Naive thymus-derived CD4-positive, alpha-beta T cell (primary cell): Measurements from ENCODE around the gene NKAIN2. TPM values are rescaled to one million over a fixed set of nuclear protein-coding genes. Genes with fewer than 3 reads are reported as not detected.

Source experiments
- ATAC-seq: fragments of 150-1000 bp; cut with Tn5 transposase; 2 replicates; pipeline ENCODE4 v1.10.0; 2021; ENCODE audit warnings: mild to moderate bottlenecking, moderate library complexity
- CTCF ChIA-PET: fragments of 350-600 bp; sonication (Branson Sonifier 250); formaldehyde crosslinking; loops from one replicate; lab custom pipeline; 2021; ENCODE audit warnings: antibody characterized with exemption; lab: Charles Lee
- POLR2A ChIA-PET: fragments of 350-600 bp; sonication (Branson Sonifier 250); formaldehyde crosslinking; loops from one replicate; lab custom pipeline; 2021; ENCODE audit warnings: antibody characterized with exemption, inconsistent platforms; lab: Charles Lee
- DNase-seq, 9 donors: peaks; one replicate each; pipeline versions ENCODE4 v3.0.0 to v3.0.0-alpha.2; 2020 to 2022; ENCODE audit warnings: mixed read lengths in 1 of 9
- H3K27ac ChIP-seq: one replicate; pipeline ENCODE4 v1.7.0; 2013; ENCODE audit warnings: mild to moderate bottlenecking, low read depth, low read length, moderate library complexity
- H3K27me3 ChIP-seq, 2 donors: one replicate each; pipeline ENCODE4 v1.7.0; 2013; ENCODE audit warnings: low read length in 2 of 2, mild to moderate bottlenecking in 2 of 2, moderate library complexity in 2 of 2; ENCODE audit not compliant: control insufficient read depth in 2 of 2, insufficient read depth in 2 of 2
- H3K36me3 ChIP-seq, 3 experiments: 1 replicate in 2 of 3; 2 replicates in 1 of 3; pipeline ENCODE4 v1.7.0; 2013; ENCODE audit warnings: low read length in 3 of 3, mild to moderate bottlenecking in 3 of 3, moderate library complexity in 1 of 3; ENCODE audit not compliant: insufficient read depth in 3 of 3, control insufficient read depth in 2 of 3
- H3K4me1 ChIP-seq, 2 donors: one replicate each; pipeline ENCODE4 v1.7.0; 2013; ENCODE audit warnings: low read length in 2 of 2, mild to moderate bottlenecking in 2 of 2, moderate library complexity in 1 of 2; ENCODE audit not compliant: control insufficient read depth in 2 of 2, insufficient read depth in 2 of 2
- H3K4me3 ChIP-seq: 2 replicates; pipeline ENCODE4 v1.7.0; 2013; ENCODE audit warnings: mild to moderate bottlenecking, low read length
- H3K9me3 ChIP-seq, 3 experiments: 1 replicate in 2 of 3; 2 replicates in 1 of 3; pipeline ENCODE4 v1.7.0; 2013; ENCODE audit warnings: low read length in 3 of 3; ENCODE audit not compliant: control insufficient read depth in 2 of 3
- H3K27ac Mint-ChIP-seq, 9 donors: one replicate each; pipeline ENCODE4 v1.8.0; 2020 to 2022; ENCODE audit warnings: mixed read lengths in 9 of 9, mild to moderate bottlenecking in 8 of 9, moderate library complexity in 5 of 9, inconsistent platforms in 2 of 9
- H3K27me3 Mint-ChIP-seq, 5 donors: one replicate each; pipeline ENCODE4 v1.8.0; 2021 to 2022; ENCODE audit warnings: mixed read lengths in 5 of 5, mild to moderate bottlenecking in 1 of 5
- H3K36me3 Mint-ChIP-seq, 5 donors: one replicate each; pipeline ENCODE4 v1.8.0; 2020 to 2022; ENCODE audit warnings: mixed read lengths in 5 of 5, mild to moderate bottlenecking in 3 of 5, inconsistent platforms in 1 of 5
- H3K4me1 Mint-ChIP-seq, 7 donors: one replicate each; pipeline ENCODE4 v1.8.0; 2020 to 2022; ENCODE audit warnings: mixed read lengths in 7 of 7, mild to moderate bottlenecking in 3 of 7, inconsistent platforms in 1 of 7
- H3K4me3 Mint-ChIP-seq, 10 donors: one replicate each; pipeline ENCODE4 v1.8.0; 2020 to 2022; ENCODE audit warnings: mild to moderate bottlenecking in 10 of 10, mixed read lengths in 10 of 10, moderate library complexity in 6 of 10, inconsistent platforms in 2 of 10
- H3K9me3 Mint-ChIP-seq, 11 donors: one replicate each; pipeline ENCODE4 v1.8.0; 2020 to 2022; ENCODE audit warnings: mixed read lengths in 11 of 11, mild to moderate bottlenecking in 4 of 11, inconsistent platforms in 1 of 11, moderate library complexity in 1 of 11
- intact Hi-C, 2 donors: fragments of 100-400 bp; cut with micrococcal nuclease; formaldehyde crosslinking; loops; one replicate each; pipeline ENCODE4 v1.15.1; 2023
- polyA plus RNA-seq, 2 donors: library from polyadenylated mRNA; unstranded; fragments of 300-500 nt; fragmentation: Illumina TruSeq; gene quantifications; one replicate each; pipeline ENCODE4 v1.2.3, GENCODE V29; 2021
- total RNA-seq, 6 experiments: library from RNA in 5 of 6; stranded (reverse) in 5 of 6; gene quantifications; 1 replicate in 5 of 6; 2 replicates in 1 of 6; pipeline ENCODE4 v1.2.3 and lab custom pipeline; 2021 to 2026

NKAIN2 gene
- total and polyA plus RNA-seq, 7 experiments from 2014 or later = 0.21 to 2.9 TPM; not detected in 5

- ATAC-seq (no peak), DNase-seq (no peak)
- Mint-ChIP-seq H3K4me3 (no peak overlapping the region), H3K27me3 (no peaks in the 10 kb centered on the region), H3K4me1 (no peaks in the 10 kb centered on the region), H3K36me3 (no peaks in the 10 kb centered on the region), H3K27ac (no peak overlapping the region), H3K9me3 (peaks cover 0 to 9% (median 2%) of the 10 kb centered on the region in 11 donors)
- H3K36me3 ChIP-seq = no peaks in the 10 kb centered on the region
- H3K4me1 ChIP-seq = no peaks in the 10 kb centered on the region
- no peaks in the 10 kb centered on the region for H3K27me3 ChIP-seq
- no peaks in the 10 kb centered on the region for H3K9me3 ChIP-seq
- ChIA-PET CTCF (no interaction called here), POLR2A (no interaction called here)
- H3K4me3 ChIP-seq = no peak overlapping the region
- H3K27ac ChIP-seq = no peak overlapping the region
- intact Hi-C loops = no loop called here
Observed at GRCh38 chr6:124441450-124441849, 637.8 kb downstream of the NKAIN2 start.

- no peaks in the 10 kb centered on the region for H3K4me1 ChIP-seq
- H3K27me3 ChIP-seq = no peaks in the 10 kb centered on the region
- Mint-ChIP-seq H3K4me1 (no peaks in the 10 kb centered on the region), H3K27ac (no peak overlapping the region), H3K9me3 (peaks cover 0 to 8% (median 2%) of the 10 kb centered on the region in 11 donors), H3K36me3 (no peaks in the 10 kb centered on the region), H3K4me3 (no peak overlapping the region), H3K27me3 (no peaks in the 10 kb centered on the region)
- no peaks in the 10 kb centered on the region for H3K9me3 ChIP-seq
- H3K27ac ChIP-seq = no peak overlapping the region
- H3K4me3 ChIP-seq = no peak overlapping the region
- ChIA-PET POLR2A (no interaction called here), CTCF (no interaction called here)
- DNase-seq = no peak
- intact Hi-C loops = no loop called here
- H3K36me3 ChIP-seq = no peaks in the 10 kb centered on the region
- peak; percentile 47 for ATAC-seq
Observed at GRCh38 chr6:124443541-124443940, 639.9 kb downstream of the NKAIN2 start.

GRCh38 chr6:124445581-124445980, 641.9 kb downstream of the NKAIN2 start:
- no peaks in the 10 kb centered on the region for H3K4me1 ChIP-seq
- intact Hi-C loops = no loop called here
- no peak overlapping the region for H3K4me3 Mint-ChIP-seq
- H3K4me3 ChIP-seq = no peak overlapping the region
- no peak overlapping the region for H3K27ac Mint-ChIP-seq
- H3K27me3 Mint-ChIP-seq = no peaks in the 10 kb centered on the region
- no peaks in the 10 kb centered on the region for H3K4me1 Mint-ChIP-seq
- ChIA-PET POLR2A (no interaction called here), CTCF (no interaction called here)
- ATAC-seq (no peak), DNase-seq (no peak)
- H3K27ac ChIP-seq = no peak overlapping the region
- H3K36me3 ChIP-seq = no peaks in the 10 kb centered on the region
- H3K36me3 Mint-ChIP-seq = no peaks in the 10 kb centered on the region
- peaks cover 0 to 4% (median 0%) of the 10 kb centered on the region in 11 donors for H3K9me3 Mint-ChIP-seq
- no peaks in the 10 kb centered on the region for H3K27me3 ChIP-seq
- H3K9me3 ChIP-seq = no peaks in the 10 kb centered on the region

- peaks cover 0 to 4% (median 0%) of the 10 kb centered on the region in 11 donors for H3K9me3 Mint-ChIP-seq
- Histone ChIP-seq H3K36me3 (no peaks in the 10 kb centered on the region), H3K4me3 (no peak overlapping the region), H3K4me1 (no peaks in the 10 kb centered on the region), H3K27ac (no peak overlapping the region), H3K27me3 (no peaks in the 10 kb centered on the region), H3K9me3 (no peaks in the 10 kb centered on the region)
- no peak overlapping the region for H3K27ac Mint-ChIP-seq
- no peak overlapping the region for H3K4me3 Mint-ChIP-seq
- ATAC-seq (no peak), DNase-seq (no peak)
- no peaks in the 10 kb centered on the region for H3K4me1 Mint-ChIP-seq
- POLR2A ChIA-PET = no interaction called here
- intact Hi-C loops = no loop called here
- H3K36me3 Mint-ChIP-seq = no peaks in the 10 kb centered on the region
- no peaks in the 10 kb centered on the region for H3K27me3 Mint-ChIP-seq
- CTCF ChIA-PET = no interaction called here
Observed at GRCh38 chr6:124446961-124447360, 643.3 kb downstream of the NKAIN2 start.

GRCh38 chr6:124459268-124459667, 655.6 kb downstream of the NKAIN2 start:
- Histone ChIP-seq H3K27ac (no peak overlapping the region), H3K4me1 (no peaks in the 10 kb centered on the region), H3K4me3 (no peak overlapping the region), H3K36me3 (no peaks in the 10 kb centered on the region), H3K9me3 (no peaks in the 10 kb centered on the region), H3K27me3 (no peaks in the 10 kb centered on the region)
- CTCF ChIA-PET = no interaction called here
- POLR2A ChIA-PET = no interaction called here
- Mint-ChIP-seq H3K9me3 (peaks cover 0 to 6% (median under 1%) of the 10 kb centered on the region in 11 donors), H3K27me3 (no peaks in the 10 kb centered on the region), H3K27ac (no peak overlapping the region), H3K4me1 (no peaks in the 10 kb centered on the region), H3K4me3 (no peak overlapping the region), H3K36me3 (no peaks in the 10 kb centered on the region)
- ATAC-seq (no peak), DNase-seq (no peak)
- intact Hi-C loops = no loop called here

GRCh38 chr6:124462750-124463149, 659.1 kb downstream of the NKAIN2 start:
- Mint-ChIP-seq H3K27me3 (no peaks in the 10 kb centered on the region), H3K4me1 (no peaks in the 10 kb centered on the region), H3K9me3 (peaks cover 0 to 6% (median 3%) of the 10 kb centered on the region in 11 donors), H3K36me3 (no peaks in the 10 kb centered on the region), H3K27ac (no peak overlapping the region), H3K4me3 (no peak overlapping the region)
- no peak for ATAC-seq
- POLR2A ChIA-PET = no interaction called here
- Histone ChIP-seq H3K4me3 (no peak overlapping the region), H3K9me3 (no peaks in the 10 kb centered on the region), H3K4me1 (no peaks in the 10 kb centered on the region), H3K27ac (no peak overlapping the region), H3K27me3 (no peaks in the 10 kb centered on the region), H3K36me3 (no peaks in the 10 kb centered on the region)
- DNase-seq = no peak
- intact Hi-C loops = no loop called here
- CTCF ChIA-PET = no interaction called here

- Mint-ChIP-seq H3K27ac (no peak overlapping the region), H3K4me1 (no peaks in the 10 kb centered on the region), H3K36me3 (no peaks in the 10 kb centered on the region), H3K9me3 (peaks cover 0 to 6% (median 3%) of the 10 kb centered on the region in 11 donors), H3K4me3 (no peak overlapping the region), H3K27me3 (no peaks in the 10 kb centered on the region)
- Histone ChIP-seq H3K4me1 (no peaks in the 10 kb centered on the region), H3K9me3 (no peaks in the 10 kb centered on the region), H3K27me3 (no peaks in the 10 kb centered on the region), H3K36me3 (no peaks in the 10 kb centered on the region), H3K27ac (no peak overlapping the region), H3K4me3 (no peak overlapping the region)
- ATAC-seq = no peak
- DNase-seq = no peak
- POLR2A ChIA-PET = no interaction called here
- CTCF ChIA-PET = no interaction called here
- intact Hi-C loops = no loop called here
Observed at GRCh38 chr6:124463271-124463670, 659.6 kb downstream of the NKAIN2 start.
